Testis (tissue), 3 donors: ENCODE measurements around the gene IL6R. TPM values are rescaled to one million over a fixed set of nuclear protein-coding genes. Genes with fewer than 3 reads are reported as not detected.
A peak's percentile ranks its signal among the peaks of the same experiment; 100 is the strongest.

Experiments
- DNase-seq: peaks from one replicate; pipeline ENCODE4 v3.0.0-alpha.2; 2019
- H3K27ac ChIP-seq, 2 donors: fragments of 200-600 bp; sonication (generic); one replicate each; pipeline ENCODE4 v1.5.1; 2019
- H3K27me3 ChIP-seq: fragments of 200-600 bp; sonication (generic); one replicate; pipeline ENCODE4 v1.5.1; 2019
- H3K36me3 ChIP-seq: fragments of 200-600 bp; sonication (generic); one replicate; pipeline ENCODE4 v1.5.1; 2017; ENCODE audit warnings: low read depth; ENCODE audit errors: missing control alignments
- H3K4me1 ChIP-seq: fragments of 200-600 bp; sonication (generic); one replicate; pipeline ENCODE4 v1.5.1; 2019
- H3K4me3 ChIP-seq, 2 donors: fragments of 200-600 bp; sonication (generic); one replicate each; pipeline ENCODE4 v1.5.1; 2017 to 2019
- H3K9me3 ChIP-seq: fragments of 200-600 bp; sonication (generic); one replicate; pipeline ENCODE4 v1.5.1; 2017
- CTCF ChIP-seq, 3 experiments: fragments of 450-650 bp in 2 of 3; fragments of 200-600 bp in 1 of 3; sonication (generic) in 1 of 3; IDR thresholded peaks; one replicate each; pipeline ENCODE4 v1.5.1; 2016 to 2019; ENCODE audit warnings: antibody characterized with exemption in 3 of 3, mild to moderate bottlenecking in 2 of 3, moderate library complexity in 1 of 3
- POLR2A ChIP-seq: fragments of 450-650 bp; IDR thresholded peaks from one replicate; pipeline ENCODE4 v1.6.1; 2017; ENCODE audit warnings: antibody characterized with exemption, mild to moderate bottlenecking, moderate library complexity
- WGBS, 2 donors: methylation state at CpG; one replicate each; pipeline ENCODE4 v1.1.5; 2018; 5-methylcytosine and 5-hydroxymethylcytosine counted together
- intact Hi-C: fragments of 100-400 bp; cut with DNase I; formaldehyde crosslinking; loops from one replicate; pipeline ENCODE4 v1.15.1; 2023; ENCODE audit warnings: low total_unique reads
- polyA plus RNA-seq: library from polyadenylated mRNA; stranded (reverse); fragments of 350-450 nt; fragmentation: Illumina TruSeq; extraction: RNeasy Lipid Tissue Mini Kit (QIAGEN cat#74804); gene quantifications from one replicate; pipeline ENCODE4 v1.2.3, GENCODE V29; 2014; ENCODE audit warnings: low read depth, low replicate concordance; ENCODE audit not compliant: insufficient read depth
- total RNA-seq, 2 donors: library from RNA; depleted of rRNA; stranded (reverse); fragments of >200 nt; gene quantifications; one replicate each; pipeline ENCODE4 v1.2.3, GENCODE V29; 2016

IL6R gene
- total and polyA plus RNA-seq, 3 donors from 2014 or later: 8.5 to 29.7 (median 25.0) TPM

GRCh38 chr1:154431586-154432373 is 26.6 kb downstream of the IL6R start:
- H3K4me1 ChIP-seq: peaks cover 33% of the 10 kb centered on the region
- DNase-seq: no peak

GRCh38 chr1:154433161-154433764 is 28.1 kb downstream of the IL6R start:
- H3K4me3 ChIP-seq: no peak overlapping the region
- H3K4me1 ChIP-seq: peaks cover 27% of the 10 kb centered on the region
- no peaks in the 10 kb centered on the region for H3K36me3 ChIP-seq
- no peak for DNase-seq
- H3K27ac ChIP-seq: no peak overlapping the region
- no peaks in the 10 kb centered on the region for H3K27me3 ChIP-seq
- intact Hi-C loops: no loop called here
- TF ChIP-seq CTCF (IDR thresholded peaks at IDR 0.05) (no peak), POLR2A (no peak)
- 87 to 90% methylated on average over 8 to 9 of the region's 9 CpGs for WGBS, 2 donors
- H3K9me3 ChIP-seq: no peaks in the 10 kb centered on the region

More at GRCh38 chr1:154431586-154432373, 26.6 kb downstream of the IL6R start:
- Histone ChIP-seq H3K4me3 (no peak overlapping the region), H3K27me3 (no peaks in the 10 kb centered on the region), H3K27ac (no peak overlapping the region), H3K36me3 (no peaks in the 10 kb centered on the region), H3K9me3 (no peaks in the 10 kb centered on the region)
- TF ChIP-seq CTCF (IDR thresholded peaks at IDR 0.05): no peak
- TF ChIP-seq POLR2A: no peak
- intact Hi-C loops: no loop called here
- WGBS, 2 donors: 75 to 83% methylated on average over 10 of the region's 10 CpGs

GRCh38 chr1:154434346-154435085 is 29.4 kb downstream of the IL6R start:
- peaks cover 22% of the 10 kb centered on the region for H3K4me1 ChIP-seq
- WGBS, 2 donors: 32 to 45% methylated on average over 14 to 18 of the region's 18 CpGs
- H3K4me3 ChIP-seq: no peak overlapping the region
- DNase-seq: peak; percentile 86
- H3K27me3 ChIP-seq: no peaks in the 10 kb centered on the region
- H3K36me3 ChIP-seq: no peaks in the 10 kb centered on the region
- no peak for TF ChIP-seq CTCF (IDR thresholded peaks at IDR 0.05)
- no peak for TF ChIP-seq POLR2A
- H3K9me3 ChIP-seq: no peaks in the 10 kb centered on the region
- H3K27ac ChIP-seq: peak overlapping the region in 1 of 2 donors; percentile 42
- intact Hi-C loops: no loop called here

GRCh38 chr1:154435599-154436200 is 30.6 kb downstream of the IL6R start:
- 91 to 92% methylated on average over 7 to 15 of the region's 15 CpGs for WGBS, 2 donors
- no peak overlapping the region for H3K27ac ChIP-seq

More at GRCh38 chr1:154435599-154436200, 30.6 kb downstream of the IL6R start:
- Histone ChIP-seq H3K4me3 (no peak overlapping the region), H3K36me3 (no peaks in the 10 kb centered on the region), H3K4me1 (peaks cover 13% of the 10 kb centered on the region), H3K27me3 (no peaks in the 10 kb centered on the region), H3K9me3 (no peaks in the 10 kb centered on the region)
- intact Hi-C loops: no loop called here
- TF ChIP-seq POLR2A: no peak
- TF ChIP-seq CTCF (IDR thresholded peaks at IDR 0.05): no peak
- DNase-seq: no peak
